BE2C (cell line): ENCODE data around the gene FARP1.

Experiments
- DNase-seq: peaks from one replicate; pipeline ENCODE4 v3.0.0-alpha.2; 2020
- H3K27me3 ChIP-seq: fragments of 250-450 bp; sonication (Bioruptor Pico); 2 replicates; pipeline ENCODE4 v1.5.1; 2020; ENCODE audit warnings: mild to moderate bottlenecking
- H3K36me3 ChIP-seq: fragments of 250-450 bp; sonication (Bioruptor Pico); 2 replicates; pipeline ENCODE4 v1.5.1; 2020; ENCODE audit warnings: mild to moderate bottlenecking
- H3K4me1 ChIP-seq: fragments of 250-450 bp; sonication (Bioruptor Pico); 2 replicates; pipeline ENCODE4 v1.5.1; 2020
- H3K4me3 ChIP-seq: 2 replicates; pipeline ENCODE4 v1.5.1; 2011; ENCODE audit warnings: low read depth, low read length
- H3K9me3 ChIP-seq: fragments of 250-450 bp; sonication (Bioruptor Pico); 2 replicates; pipeline ENCODE4 v1.5.1; 2020
- TF ChIP-seq, protein P1 (sequence below): IDR thresholded peaks from 2 replicates; pipeline ENCODE4 v1.5.1; 2012; ENCODE audit warnings: mild to moderate bottlenecking, low read depth, low read length

FARP1 gene

DNA sequence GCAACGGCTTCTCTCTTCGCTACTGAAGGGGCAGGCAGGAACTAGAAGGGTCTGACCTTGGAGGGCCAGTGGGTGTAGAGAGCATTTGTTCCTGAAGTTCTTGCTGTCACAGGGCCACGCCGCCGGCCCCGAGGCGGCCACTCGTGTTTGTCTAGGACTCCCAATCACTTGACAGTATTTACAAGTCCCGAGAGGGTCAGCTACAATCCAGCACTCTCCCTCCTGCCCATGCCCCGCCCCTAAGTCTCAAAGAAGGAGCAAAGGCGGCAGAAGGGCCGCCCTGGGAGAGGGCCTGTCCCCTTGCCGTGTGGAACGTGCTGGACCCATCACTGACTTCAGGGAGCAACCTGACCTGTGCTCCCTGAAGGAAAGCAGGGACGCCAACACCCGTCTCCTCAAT is 315.5 kb downstream of the FARP1 start:
- peaks cover 6% of the 10 kb centered on the region for H3K4me1 ChIP-seq
- TF ChIP-seq, protein P1, sequence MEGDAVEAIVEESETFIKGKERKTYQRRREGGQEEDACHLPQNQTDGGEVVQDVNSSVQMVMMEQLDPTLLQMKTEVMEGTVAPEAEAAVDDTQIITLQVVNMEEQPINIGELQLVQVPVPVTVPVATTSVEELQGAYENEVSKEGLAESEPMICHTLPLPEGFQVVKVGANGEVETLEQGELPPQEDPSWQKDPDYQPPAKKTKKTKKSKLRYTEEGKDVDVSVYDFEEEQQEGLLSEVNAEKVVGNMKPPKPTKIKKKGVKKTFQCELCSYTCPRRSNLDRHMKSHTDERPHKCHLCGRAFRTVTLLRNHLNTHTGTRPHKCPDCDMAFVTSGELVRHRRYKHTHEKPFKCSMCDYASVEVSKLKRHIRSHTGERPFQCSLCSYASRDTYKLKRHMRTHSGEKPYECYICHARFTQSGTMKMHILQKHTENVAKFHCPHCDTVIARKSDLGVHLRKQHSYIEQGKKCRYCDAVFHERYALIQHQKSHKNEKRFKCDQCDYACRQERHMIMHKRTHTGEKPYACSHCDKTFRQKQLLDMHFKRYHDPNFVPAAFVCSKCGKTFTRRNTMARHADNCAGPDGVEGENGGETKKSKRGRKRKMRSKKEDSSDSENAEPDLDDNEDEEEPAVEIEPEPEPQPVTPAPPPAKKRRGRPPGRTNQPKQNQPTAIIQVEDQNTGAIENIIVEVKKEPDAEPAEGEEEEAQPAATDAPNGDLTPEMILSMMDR, result no peak
- H3K27me3 ChIP-seq, result no peaks in the 10 kb centered on the region
- H3K36me3 ChIP-seq, result peaks cover 71% of the 10 kb centered on the region
- no peak overlapping the region for H3K4me3 ChIP-seq
- H3K9me3 ChIP-seq, result no peaks in the 10 kb centered on the region
- DNase-seq, result no peak

DNA sequence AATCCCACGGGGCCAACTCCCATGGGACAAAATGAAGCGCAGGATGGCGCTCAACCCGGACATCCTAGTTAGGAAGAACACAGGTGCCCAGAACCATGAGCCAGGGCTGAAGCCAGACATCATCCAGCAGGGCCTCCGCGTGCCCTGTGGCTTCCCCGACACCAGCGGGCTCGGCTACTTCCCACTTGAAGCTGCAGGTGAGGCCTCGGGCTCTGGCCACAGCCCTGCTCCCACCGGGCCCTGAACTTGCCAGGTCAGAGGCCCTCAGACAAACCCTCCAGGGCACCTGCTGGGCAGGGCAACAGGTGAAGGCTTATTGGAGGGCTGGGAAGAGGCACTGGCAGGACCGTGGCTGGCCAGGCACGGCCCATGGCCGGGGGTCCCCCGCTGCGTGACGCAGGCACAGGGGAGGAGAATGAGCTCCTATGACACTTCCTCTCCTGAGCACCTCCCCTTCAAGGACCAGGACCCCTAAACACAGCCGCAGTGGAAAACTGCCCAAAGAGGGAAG is 316.3 kb downstream of the FARP1 start:
- H3K27me3 ChIP-seq, result no peaks in the 10 kb centered on the region
- no peak for DNase-seq
- no peak overlapping the region for H3K4me3 ChIP-seq
- peaks cover 4% of the 10 kb centered on the region for H3K4me1 ChIP-seq
- H3K36me3 ChIP-seq, result peaks cover 70% of the 10 kb centered on the region
- H3K9me3 ChIP-seq, result no peaks in the 10 kb centered on the region
- TF ChIP-seq, protein P1, result no peak

DNA sequence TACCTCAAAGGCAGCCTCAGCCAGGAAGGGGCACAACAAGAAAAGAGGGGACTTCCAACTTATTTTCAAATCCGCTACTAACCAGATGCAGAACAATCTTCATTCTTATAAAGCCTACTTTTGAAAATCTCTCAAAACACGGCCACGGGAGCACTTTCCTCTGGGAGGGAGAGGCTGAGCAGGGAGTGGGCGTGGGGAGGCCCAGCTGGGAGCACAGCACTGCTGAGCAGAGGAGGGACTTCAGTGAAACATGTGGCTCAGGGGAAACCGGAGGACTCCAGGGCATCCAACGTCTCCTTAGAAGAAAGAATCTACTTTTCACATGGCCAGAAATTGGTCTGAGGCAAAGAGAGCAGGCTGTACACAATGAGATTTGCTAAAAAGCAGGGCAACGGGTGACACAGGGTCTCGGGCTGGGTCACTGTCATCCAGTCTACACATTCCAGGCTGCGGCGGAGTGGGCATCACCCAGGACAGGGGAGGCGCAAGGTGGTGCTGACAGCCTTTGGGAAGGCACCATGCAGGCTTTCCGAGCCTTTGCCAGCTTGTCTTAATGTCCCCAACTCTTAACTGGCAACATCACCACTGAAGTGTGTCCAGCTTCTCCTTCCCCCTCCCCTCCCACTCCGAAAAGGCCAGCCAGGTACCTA is 317.0 kb downstream of the FARP1 start:
- Histone ChIP-seq H3K4me1 (no peaks in the 10 kb centered on the region), H3K4me3 (no peak overlapping the region), H3K9me3 (no peaks in the 10 kb centered on the region), H3K27me3 (no peaks in the 10 kb centered on the region), H3K36me3 (peaks cover 68% of the 10 kb centered on the region)
- TF ChIP-seq, protein P1, result no peak
- no peak for DNase-seq

DNA sequence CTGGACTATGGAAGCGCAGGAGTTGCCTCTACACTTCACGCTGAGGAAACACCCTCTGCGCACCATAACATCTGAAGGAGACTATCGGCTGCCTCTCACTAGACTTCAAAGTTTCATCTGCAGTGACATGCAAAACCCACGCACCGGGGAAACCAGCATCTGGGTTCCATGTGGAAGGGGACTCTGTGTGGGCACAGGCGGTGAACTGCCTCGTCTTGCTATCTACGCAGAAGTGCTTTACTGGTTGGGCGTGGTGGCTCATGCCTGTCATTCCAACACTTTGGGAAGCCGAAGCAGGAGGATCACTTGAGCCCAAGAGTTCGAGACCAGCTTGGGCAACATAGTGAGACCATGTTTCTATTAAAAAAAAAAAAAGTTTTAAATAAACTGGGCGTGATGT is 317.6 kb downstream of the FARP1 start:
- Histone ChIP-seq H3K36me3 (peaks cover 73% of the 10 kb centered on the region), H3K4me3 (no peak overlapping the region), H3K4me1 (no peaks in the 10 kb centered on the region), H3K9me3 (no peaks in the 10 kb centered on the region), H3K27me3 (no peaks in the 10 kb centered on the region)
- TF ChIP-seq, protein P1, result no peak
- DNase-seq, result no peak

DNA sequence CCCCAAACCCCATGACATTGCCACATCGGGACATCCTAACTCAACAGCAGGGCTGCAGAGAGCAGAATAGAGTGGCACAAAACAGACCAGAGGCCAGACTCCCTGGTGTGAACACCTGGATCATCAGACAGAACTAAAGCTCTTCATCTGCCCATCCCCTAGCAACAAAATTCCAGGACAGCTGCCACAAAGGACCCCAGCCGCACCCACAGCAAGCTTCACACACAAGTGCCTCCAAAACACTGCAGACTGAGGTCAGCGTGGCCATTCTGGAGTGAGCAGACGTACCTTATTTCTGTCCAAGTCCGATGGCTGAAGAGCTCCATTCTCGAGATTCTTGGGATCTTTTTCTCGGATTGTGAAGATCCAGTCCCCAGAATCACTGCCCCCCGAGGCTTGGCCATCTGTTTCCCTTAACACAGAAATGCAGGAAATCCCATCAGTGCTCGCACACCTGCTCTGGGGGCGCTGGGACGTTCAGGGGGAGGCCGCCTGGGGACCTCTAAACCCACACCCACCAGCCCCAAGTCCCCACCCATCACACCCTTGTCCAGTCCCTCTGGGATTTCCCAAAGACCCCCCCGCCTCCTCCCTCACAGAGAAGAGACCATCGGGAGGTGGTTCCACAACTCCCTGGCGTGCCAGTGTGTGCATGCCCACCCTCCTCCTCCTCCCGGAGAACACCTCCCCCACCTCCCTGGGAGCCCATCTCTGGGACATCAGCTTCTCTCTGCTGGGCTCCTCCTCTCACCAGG is 318.8 kb downstream of the FARP1 start:
- Histone ChIP-seq H3K36me3 (peaks cover 70% of the 10 kb centered on the region), H3K4me1 (no peaks in the 10 kb centered on the region), H3K9me3 (no peaks in the 10 kb centered on the region), H3K27me3 (no peaks in the 10 kb centered on the region), H3K4me3 (no peak overlapping the region)
- TF ChIP-seq, protein P1, result no peak
- DNase-seq, result no peak
